Measurements from ENCODE around the gene PCDHAC2.

DNA sequence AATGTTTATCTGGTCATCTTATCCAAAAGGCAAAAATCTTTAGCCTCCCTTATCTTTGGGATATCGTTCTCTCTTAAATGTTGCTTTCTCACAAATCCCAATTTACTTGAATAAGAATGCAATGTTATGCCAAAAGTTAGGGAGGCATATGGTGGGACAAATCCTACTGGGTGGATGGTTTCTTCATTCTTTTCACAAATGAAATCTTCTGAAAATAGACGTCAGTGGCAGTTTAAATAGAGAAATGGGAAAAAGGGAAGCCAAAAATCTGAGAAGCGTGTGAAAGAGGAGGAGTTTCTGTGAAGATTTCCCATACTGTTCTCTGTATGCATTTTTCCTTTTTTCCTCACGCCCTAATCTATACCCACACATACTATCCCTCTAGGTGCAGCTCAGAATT lies 42.7 kb upstream of the PCDHAC2 start:
- TF ChIP-seq, protein P1, sequence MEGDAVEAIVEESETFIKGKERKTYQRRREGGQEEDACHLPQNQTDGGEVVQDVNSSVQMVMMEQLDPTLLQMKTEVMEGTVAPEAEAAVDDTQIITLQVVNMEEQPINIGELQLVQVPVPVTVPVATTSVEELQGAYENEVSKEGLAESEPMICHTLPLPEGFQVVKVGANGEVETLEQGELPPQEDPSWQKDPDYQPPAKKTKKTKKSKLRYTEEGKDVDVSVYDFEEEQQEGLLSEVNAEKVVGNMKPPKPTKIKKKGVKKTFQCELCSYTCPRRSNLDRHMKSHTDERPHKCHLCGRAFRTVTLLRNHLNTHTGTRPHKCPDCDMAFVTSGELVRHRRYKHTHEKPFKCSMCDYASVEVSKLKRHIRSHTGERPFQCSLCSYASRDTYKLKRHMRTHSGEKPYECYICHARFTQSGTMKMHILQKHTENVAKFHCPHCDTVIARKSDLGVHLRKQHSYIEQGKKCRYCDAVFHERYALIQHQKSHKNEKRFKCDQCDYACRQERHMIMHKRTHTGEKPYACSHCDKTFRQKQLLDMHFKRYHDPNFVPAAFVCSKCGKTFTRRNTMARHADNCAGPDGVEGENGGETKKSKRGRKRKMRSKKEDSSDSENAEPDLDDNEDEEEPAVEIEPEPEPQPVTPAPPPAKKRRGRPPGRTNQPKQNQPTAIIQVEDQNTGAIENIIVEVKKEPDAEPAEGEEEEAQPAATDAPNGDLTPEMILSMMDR (IDR thresholded peaks at IDR 0.05; ENCODE audit: borderline replicate concordance, extremely low read depth, low read length, poor library complexity, severe bottlenecking), result no peak
- TF ChIP-seq EZH2 (IDR thresholded peaks at IDR 0.05; ENCODE audit: borderline replicate concordance, low read depth, low read length, severe bottlenecking), result no peak
